Mononuclear cell (primary cell): ENCODE measurements around the gene DDX54. TPM values are rescaled to one million over a fixed set of nuclear protein-coding genes. Genes with fewer than 3 reads are reported as not detected.

ENCODE experiments used
- total RNA-seq: library from RNA; depleted of rRNA; stranded (reverse); fragments of >200 nt; gene quantifications from one replicate; pipeline ENCODE4 v1.2.3, GENCODE V29; 2012

Gene DDX54
- total RNA-seq, 1 donor = 31.7 TPM

Other genes starting within 250 kb of the DDX54 start
- 17.7 TPM for gene OAS3, start 247.0 kb downstream of the DDX54 start, total RNA-seq
- gene OAS2, start 207.0 kb downstream of the DDX54 start, total RNA-seq = 22.2 TPM
- gene DTX1, start 128.7 kb downstream of the DDX54 start, total RNA-seq = 5.2 TPM
- 0.10 TPM for gene RASAL1, start 49.7 kb downstream of the DDX54 start, total RNA-seq
- gene CFAP73, start 35.8 kb downstream of the DDX54 start, total RNA-seq = not detected
- gene RITA1, start 243 bp upstream of the DDX54 start, total RNA-seq = 3.3 TPM
- 15.4 TPM for gene TPCN1, start 36.0 kb upstream of the DDX54 start, total RNA-seq
- gene SLC8B1, start 149.6 kb upstream of the DDX54 start, total RNA-seq = 51.2 TPM
- gene PLBD2, start 173.1 kb upstream of the DDX54 start, total RNA-seq = 15.3 TPM
- 0.52 TPM for gene SDS, start 218.4 kb upstream of the DDX54 start, total RNA-seq
- 2.6 TPM for gene SDSL, start 236.9 kb upstream of the DDX54 start, total RNA-seq